Suprapubic skin (tissue), 4 donors: ENCODE data around the gene DNAJB14. TPM values are rescaled to one million over a fixed set of nuclear protein-coding genes. Genes with fewer than 3 reads are reported as not detected.

ENCODE experiments used
- DNase-seq, 2 donors: peaks; one replicate each; pipeline ENCODE4 v3.0.0-alpha.2; 2019; ENCODE audit warnings: low spot score in 2 of 2
- H3K27ac ChIP-seq: fragments of 200-600 bp; sonication (generic); one replicate; pipeline ENCODE4 v1.5.1; 2019
- H3K27me3 ChIP-seq: fragments of 200-600 bp; sonication (generic); one replicate; pipeline ENCODE4 v1.5.1; 2019
- H3K36me3 ChIP-seq: fragments of 200-600 bp; sonication (generic); one replicate; pipeline ENCODE4 v1.5.1; 2019
- H3K4me1 ChIP-seq: fragments of 200-600 bp; sonication (generic); one replicate; pipeline ENCODE4 v1.5.1; 2019
- H3K4me3 ChIP-seq: fragments of 200-600 bp; sonication (generic); one replicate; pipeline ENCODE4 v1.5.1; 2019; ENCODE audit warnings: mild to moderate bottlenecking
- H3K9me3 ChIP-seq: fragments of 200-600 bp; sonication (generic); one replicate; pipeline ENCODE4 v1.5.1; 2019
- EP300 ChIP-seq: sonication (generic); formaldehyde crosslinking; IDR thresholded peaks from one replicate; pipeline ENCODE4 v1.6.1; 2017; ENCODE audit warnings: antibody characterized with exemption
- POLR2A ChIP-seq, 2 donors: fragments of 450-650 bp; IDR thresholded peaks; one replicate each; pipeline ENCODE4 v1.6.1; 2017; ENCODE audit warnings: antibody characterized with exemption in 2 of 2, mild to moderate bottlenecking in 2 of 2, moderate library complexity in 2 of 2
- POLR2AphosphoS5 ChIP-seq, 3 donors: sonication (generic); formaldehyde crosslinking; IDR thresholded peaks; one replicate each; pipeline ENCODE4 v1.6.1; 2017; ENCODE audit warnings: antibody characterized with exemption in 3 of 3
- WGBS: methylation state at CpG from one replicate; pipeline ENCODE4 v1.1.5; 2018; 5-methylcytosine and 5-hydroxymethylcytosine counted together
- total RNA-seq, 4 donors: library from RNA; depleted of rRNA; stranded (reverse); fragments of >200 nt; gene quantifications; one replicate each; pipeline ENCODE4 v1.1.0, GENCODE V29; 2016
- TF ChIP-seq, protein P1 (sequence below), 2 donors: fragments of 200-600 bp in 1 of 2; fragments of 450-650 bp in 1 of 2; sonication (generic) in 1 of 2; IDR thresholded peaks; one replicate each; pipeline ENCODE4 v1.5.1; 2016 to 2019; ENCODE audit warnings: antibody characterized with exemption in 2 of 2, mild to moderate bottlenecking in 1 of 2, moderate library complexity in 1 of 2

Gene DNAJB14
- total RNA-seq, 4 donors from 2014 or later = 19.4 to 30.9 (median 19.8) TPM

DNA sequence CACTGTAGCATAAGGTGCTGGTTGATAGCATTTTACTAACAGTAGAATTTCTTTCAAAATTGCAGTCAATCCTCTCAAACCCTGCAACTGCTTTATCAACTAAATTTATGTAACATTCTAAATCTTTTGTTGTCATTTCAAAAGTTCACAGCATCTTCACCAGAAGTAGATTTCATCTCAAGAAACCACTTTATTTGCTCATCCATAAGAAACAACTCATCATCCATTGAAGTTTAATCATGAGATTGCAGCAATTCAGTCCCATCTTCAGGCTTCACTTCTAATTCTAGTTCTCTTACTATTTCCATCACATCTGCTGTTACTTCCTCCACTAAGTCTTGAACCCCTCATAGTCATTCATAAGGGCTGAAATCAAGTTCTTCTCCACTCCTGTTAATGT is 73.8 kb downstream of the DNAJB14 start:
- Histone ChIP-seq H3K27me3 (no peaks in the 10 kb centered on the region), H3K9me3 (no peaks in the 10 kb centered on the region), H3K36me3 (peaks cover 3% of the 10 kb centered on the region), H3K4me1 (no peaks in the 10 kb centered on the region), H3K27ac (no peak overlapping the region), H3K4me3 (no peak overlapping the region)
- DNase-seq = no peak
- TF ChIP-seq EP300 (no peak), POLR2AphosphoS5 (IDR thresholded peaks at IDR 0.05) (no peak), POLR2A (IDR thresholded peaks at IDR 0.05) (no peak)
- TF ChIP-seq, protein P1, sequence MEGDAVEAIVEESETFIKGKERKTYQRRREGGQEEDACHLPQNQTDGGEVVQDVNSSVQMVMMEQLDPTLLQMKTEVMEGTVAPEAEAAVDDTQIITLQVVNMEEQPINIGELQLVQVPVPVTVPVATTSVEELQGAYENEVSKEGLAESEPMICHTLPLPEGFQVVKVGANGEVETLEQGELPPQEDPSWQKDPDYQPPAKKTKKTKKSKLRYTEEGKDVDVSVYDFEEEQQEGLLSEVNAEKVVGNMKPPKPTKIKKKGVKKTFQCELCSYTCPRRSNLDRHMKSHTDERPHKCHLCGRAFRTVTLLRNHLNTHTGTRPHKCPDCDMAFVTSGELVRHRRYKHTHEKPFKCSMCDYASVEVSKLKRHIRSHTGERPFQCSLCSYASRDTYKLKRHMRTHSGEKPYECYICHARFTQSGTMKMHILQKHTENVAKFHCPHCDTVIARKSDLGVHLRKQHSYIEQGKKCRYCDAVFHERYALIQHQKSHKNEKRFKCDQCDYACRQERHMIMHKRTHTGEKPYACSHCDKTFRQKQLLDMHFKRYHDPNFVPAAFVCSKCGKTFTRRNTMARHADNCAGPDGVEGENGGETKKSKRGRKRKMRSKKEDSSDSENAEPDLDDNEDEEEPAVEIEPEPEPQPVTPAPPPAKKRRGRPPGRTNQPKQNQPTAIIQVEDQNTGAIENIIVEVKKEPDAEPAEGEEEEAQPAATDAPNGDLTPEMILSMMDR (IDR thresholded peaks at IDR 0.05) = no peak

DNA sequence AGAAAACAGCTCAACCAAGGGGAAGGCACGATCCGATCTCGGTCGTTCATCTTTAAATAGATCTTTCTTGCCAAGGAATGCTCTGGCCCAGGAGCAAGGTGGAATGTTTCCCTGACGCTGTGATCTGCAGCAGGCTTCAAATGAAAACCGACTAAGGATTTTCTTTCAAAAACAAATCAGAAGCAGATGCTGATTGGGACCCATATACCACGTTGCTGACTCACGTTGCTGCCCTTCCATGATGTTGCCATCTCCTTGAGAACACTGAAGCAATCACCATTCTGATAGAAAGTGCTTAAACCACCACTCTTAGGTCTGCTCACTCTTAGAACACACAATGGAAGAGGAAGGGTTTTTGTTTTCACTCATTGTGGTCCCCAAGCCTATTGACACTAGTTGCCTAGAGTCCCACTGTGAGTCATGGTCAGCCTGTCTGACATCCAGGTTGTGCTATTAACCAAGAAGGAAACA is 78.3 kb downstream of the DNAJB14 start:
- Histone ChIP-seq H3K27ac (no peak overlapping the region), H3K9me3 (no peaks in the 10 kb centered on the region), H3K27me3 (no peaks in the 10 kb centered on the region), H3K4me3 (no peak overlapping the region), H3K36me3 (peaks cover 8% of the 10 kb centered on the region), H3K4me1 (no peaks in the 10 kb centered on the region)
- DNase-seq = no peak
- TF ChIP-seq EP300 = no peak
- no peak for TF ChIP-seq POLR2A (IDR thresholded peaks at IDR 0.05)
- TF ChIP-seq, protein P1 (IDR thresholded peaks at IDR 0.05) = no peak
- no peak for TF ChIP-seq POLR2AphosphoS5 (IDR thresholded peaks at IDR 0.05)
- 46% methylated on average over 8 of the region's 8 CpGs for WGBS

DNA sequence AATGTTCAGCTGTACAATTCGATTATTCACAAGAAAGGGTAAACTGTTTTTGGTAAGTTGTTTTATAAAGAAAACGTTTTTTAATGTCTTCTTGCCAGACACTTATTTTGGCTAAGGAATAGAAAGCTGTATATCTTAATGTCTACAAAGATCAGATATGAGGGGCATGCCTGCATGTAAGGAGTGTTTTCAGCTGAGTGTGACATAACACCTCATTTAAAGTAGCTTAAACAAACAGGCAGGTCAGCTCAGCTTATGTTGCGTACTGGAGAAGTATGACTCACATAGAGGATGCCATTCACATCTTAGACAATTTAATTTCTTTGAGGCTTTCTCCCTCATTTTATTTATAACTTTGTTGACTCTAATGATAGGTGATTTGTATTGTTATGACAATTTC is 82.6 kb downstream of the DNAJB14 start:
- Histone ChIP-seq H3K27me3 (no peaks in the 10 kb centered on the region), H3K4me3 (no peak overlapping the region), H3K4me1 (no peaks in the 10 kb centered on the region), H3K9me3 (no peaks in the 10 kb centered on the region), H3K36me3 (peaks cover 8% of the 10 kb centered on the region), H3K27ac (no peak overlapping the region)
- DNase-seq = no peak
- 44% methylated on average over 3 of the region's 3 CpGs for WGBS
- TF ChIP-seq EP300 (no peak), POLR2A (IDR thresholded peaks at IDR 0.05) (no peak), POLR2AphosphoS5 (IDR thresholded peaks at IDR 0.05) (no peak)
- TF ChIP-seq, protein P1 (IDR thresholded peaks at IDR 0.05) = no peak

DNA sequence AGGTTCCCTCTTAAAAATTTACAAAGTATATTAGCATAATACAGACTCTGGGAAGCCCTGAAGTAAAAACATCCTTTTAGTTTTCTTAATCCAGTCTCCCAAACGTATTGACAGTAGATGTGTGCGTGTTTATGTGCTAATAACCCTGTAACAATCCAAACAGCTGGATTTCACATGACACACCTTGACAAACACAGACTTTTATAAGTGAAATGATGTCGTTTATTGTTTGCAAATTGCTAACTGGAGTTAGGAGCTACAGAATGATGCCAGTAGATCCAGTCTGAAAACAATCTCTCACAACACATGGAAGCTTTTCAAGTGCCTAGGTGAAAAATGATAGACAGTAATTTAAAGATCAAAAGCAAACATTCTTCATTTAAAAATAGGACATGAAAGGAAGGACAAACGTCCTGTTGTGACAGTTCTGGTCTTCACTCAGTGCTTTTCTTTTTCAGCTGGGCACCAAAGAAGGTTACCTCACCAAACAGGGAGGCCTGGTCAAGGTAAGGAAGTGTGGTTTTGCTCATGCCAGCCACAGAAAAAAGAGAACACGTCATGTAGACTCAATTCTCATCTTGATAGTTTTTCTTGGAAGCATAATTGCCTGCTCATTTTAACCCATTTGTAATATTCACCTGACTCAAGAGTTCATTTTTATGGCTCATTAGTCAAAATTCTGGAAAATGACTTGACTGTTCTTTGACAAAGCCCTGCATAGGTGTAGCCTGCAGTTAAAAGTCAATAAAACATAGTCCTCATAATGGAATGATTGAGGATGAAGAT is 85.1 kb downstream of the DNAJB14 start:
- H3K4me3 ChIP-seq = no peak overlapping the region
- peaks cover 8% of the 10 kb centered on the region for H3K36me3 ChIP-seq
- TF ChIP-seq EP300 (no peak), POLR2A (IDR thresholded peaks at IDR 0.05) (no peak), POLR2AphosphoS5 (IDR thresholded peaks at IDR 0.05) (no peak)
- TF ChIP-seq, protein P1 (IDR thresholded peaks at IDR 0.05) = no peak
- no peaks in the 10 kb centered on the region for H3K4me1 ChIP-seq
- no peaks in the 10 kb centered on the region for H3K27me3 ChIP-seq
- H3K27ac ChIP-seq = no peak overlapping the region
- WGBS = 65% methylated on average over 5 of the region's 5 CpGs
- DNase-seq = no peak
- H3K9me3 ChIP-seq = no peaks in the 10 kb centered on the region

DNA sequence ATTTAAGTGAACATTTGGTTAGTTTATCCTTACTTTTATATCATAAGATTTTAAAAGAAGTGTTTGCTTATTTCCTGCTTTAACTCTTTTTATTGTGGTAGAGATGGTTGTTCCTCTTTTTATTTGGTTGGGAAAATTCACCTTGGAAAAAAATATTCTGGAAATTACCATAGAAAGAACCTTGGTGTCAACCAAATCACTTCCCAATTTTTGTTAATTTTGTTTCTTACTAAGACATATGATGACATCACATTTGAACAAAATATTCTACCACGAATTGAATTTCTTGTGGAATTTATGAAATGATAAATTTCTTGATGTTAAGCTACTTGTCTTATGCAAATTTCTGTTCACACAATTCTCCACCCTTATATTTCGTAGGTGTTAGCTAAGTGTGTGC is 85.9 kb downstream of the DNAJB14 start:
- peaks cover 8% of the 10 kb centered on the region for H3K36me3 ChIP-seq
- no peaks in the 10 kb centered on the region for H3K9me3 ChIP-seq
- no peaks in the 10 kb centered on the region for H3K27me3 ChIP-seq
- DNase-seq = no peak
- 70% methylated on average over 2 of the region's 2 CpGs for WGBS
- no peaks in the 10 kb centered on the region for H3K4me1 ChIP-seq
- H3K27ac ChIP-seq = no peak overlapping the region
- no peak for TF ChIP-seq POLR2AphosphoS5 (IDR thresholded peaks at IDR 0.05)
- TF ChIP-seq, protein P1 (IDR thresholded peaks at IDR 0.05) = no peak
- no peak for TF ChIP-seq EP300
- TF ChIP-seq POLR2A (IDR thresholded peaks at IDR 0.05) = no peak
- no peak overlapping the region for H3K4me3 ChIP-seq
